ENCODE measurements around the gene RELL1. TPM values are rescaled to one million over a fixed set of nuclear protein-coding genes. Genes with fewer than 3 reads are reported as not detected.

The RELL1 gene
- total and polyA plus RNA-seq, 8 donors, result 1.3 to 113 (median 15.8) TPM

- TF ChIP-seq CTCF (IDR thresholded peaks at IDR 0.05) (no peak), POLR2A (IDR thresholded peaks at IDR 0.05) (no peak), EP300 (IDR thresholded peaks at IDR 0.05) (no peak), POLR2AphosphoS5 (IDR thresholded peaks at IDR 0.05) (no peak)
- WGBS, 5 donors, result 27 to 57% (median 30%) methylated on average over 5 of the region's 5 CpGs
- intact Hi-C loops (cut with DNase I; ENCODE audit: low total_unique reads), result no loop called here
- peak overlapping the region in 1 of 4 donors; percentile 12 for H3K4me3 ChIP-seq
- H3K36me3 ChIP-seq, result no peaks in the 10 kb centered on the region
- H3K9me3 ChIP-seq, result no peaks in the 10 kb centered on the region
- H3K27me3 ChIP-seq, result no peaks in the 10 kb centered on the region
- H3K4me1 ChIP-seq, result peaks cover 56 to 82% (median 73%) of the 10 kb centered on the region in 4 donors
- DNase-seq, result no peak
- peak overlapping the region; percentile 40 to 90 (median 80) for H3K27ac ChIP-seq
These were observed 21.5 kb downstream of the RELL1 start for GRCh38 chr4:37664696-37665095.

- H3K27me3 ChIP-seq, result no peaks in the 10 kb centered on the region
- H3K9me3 ChIP-seq, result no peaks in the 10 kb centered on the region
- no peak overlapping the region for H3K4me3 ChIP-seq
- intact Hi-C loops (cut with DNase I; ENCODE audit: low total_unique reads), result no loop called here
- TF ChIP-seq POLR2A (IDR thresholded peaks at IDR 0.05) (no peak), EP300 (IDR thresholded peaks at IDR 0.05) (no peak), CTCF (IDR thresholded peaks at IDR 0.05) (no peak), POLR2AphosphoS5 (IDR thresholded peaks at IDR 0.05) (no peak)
- DNase-seq, result no peak
- peak overlapping the region in 4 of 5 donors; percentile 34 to 90 (median 61) for H3K27ac ChIP-seq
- H3K4me1 ChIP-seq, result peaks cover 62 to 89% (median 79%) of the 10 kb centered on the region in 4 donors
- WGBS, 5 donors, result 73 to 82% (median 75%) methylated on average over 7 of the region's 7 CpGs
- H3K36me3 ChIP-seq, result no peaks in the 10 kb centered on the region
These were observed 22.6 kb downstream of the RELL1 start for GRCh38 chr4:37663552-37663951.

- no peaks in the 10 kb centered on the region for H3K36me3 ChIP-seq
- no peak for DNase-seq
- no peak for TF ChIP-seq EP300 (IDR thresholded peaks at IDR 0.05)
- no peak for TF ChIP-seq POLR2A (IDR thresholded peaks at IDR 0.05)
- no peak for TF ChIP-seq POLR2AphosphoS5 (IDR thresholded peaks at IDR 0.05)
- TF ChIP-seq CTCF (IDR thresholded peaks at IDR 0.05), result no peak
- 46 to 53% (median 50%) methylated on average over 5 of the region's 5 CpGs for WGBS, 5 donors
- H3K27me3 ChIP-seq, result no peaks in the 10 kb centered on the region
- H3K4me1 ChIP-seq, result peaks cover 62 to 91% (median 79%) of the 10 kb centered on the region in 4 donors
- H3K9me3 ChIP-seq, result no peaks in the 10 kb centered on the region
- H3K27ac ChIP-seq, result peak overlapping the region; percentile 18 to 90 (median 42)
- H3K4me3 ChIP-seq, result no peak overlapping the region
- intact Hi-C loops (cut with DNase I; ENCODE audit: low total_unique reads), result no loop called here
These were observed 23.2 kb downstream of the RELL1 start for GRCh38 chr4:37662861-37663390.

DNA sequence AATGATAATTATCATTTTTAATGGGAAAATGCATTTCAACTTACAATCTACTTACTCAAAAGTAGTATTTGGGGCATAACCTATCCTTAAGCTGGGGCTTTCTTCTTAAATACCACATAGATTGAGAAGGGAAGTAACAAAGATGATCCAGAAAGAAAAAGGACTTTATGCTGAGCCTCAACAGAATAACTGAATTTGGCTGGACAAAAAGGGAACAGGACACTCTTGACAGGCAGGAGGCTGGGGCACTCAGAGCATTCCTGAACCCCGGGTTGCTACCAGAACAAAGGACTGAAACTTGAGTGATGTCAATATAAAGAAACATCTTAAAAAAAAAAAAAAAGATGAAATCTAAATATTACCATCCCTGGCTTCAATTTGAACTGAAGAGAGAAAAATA is 23.9 kb downstream of the RELL1 start:
- Histone ChIP-seq H3K9me3 (peaks cover 0 to 5% (median 2%) of the 10 kb centered on the region in 4 donors), H3K4me1 (peaks cover 59 to 85% (median 73%) of the 10 kb centered on the region in 4 donors), H3K4me3 (no peak overlapping the region), H3K27ac (peak overlapping the region in 4 of 5 donors; percentile 34 to 90 (median 61)), H3K36me3 (peaks cover 0 to 5% (median 0%) of the 10 kb centered on the region in 4 donors), H3K27me3 (no peaks in the 10 kb centered on the region)
- no peak for DNase-seq
- 4 to 15% (median 12%) methylated on average over 1 of the region's 1 CpG for WGBS, 5 donors
- no peak for TF ChIP-seq POLR2A (IDR thresholded peaks at IDR 0.05)
- intact Hi-C loops (cut with DNase I; ENCODE audit: low total_unique reads), result no loop called here

GRCh38 chr4:37661772-37662171 is 24.4 kb downstream of the RELL1 start:
- no peak for DNase-seq
- Histone ChIP-seq H3K4me3 (no peak overlapping the region), H3K27me3 (no peaks in the 10 kb centered on the region), H3K4me1 (peaks cover 57 to 80% (median 69%) of the 10 kb centered on the region in 4 donors), H3K36me3 (peaks cover 0 to 5% (median 2%) of the 10 kb centered on the region in 4 donors), H3K9me3 (peaks cover 0 to 9% (median 6%) of the 10 kb centered on the region in 4 donors), H3K27ac (peak overlapping the region in 4 of 5 donors; percentile 34 to 90 (median 61))
- intact Hi-C loops (cut with DNase I; ENCODE audit: low total_unique reads), result no loop called here
- TF ChIP-seq POLR2AphosphoS5 (IDR thresholded peaks at IDR 0.05), result no peak
- TF ChIP-seq CTCF (IDR thresholded peaks at IDR 0.05), result no peak
- 28 to 66% (median 41%) methylated on average over 3 of the region's 3 CpGs for WGBS, 5 donors

Measured in stomach (tissue), 9 donors.